Measurements from ENCODE around the gene PTPRN2. TPM values are rescaled to one million over a fixed set of nuclear protein-coding genes. Genes with fewer than 3 reads are reported as not detected.

PTPRN2 gene
- total and polyA plus RNA-seq, 2 experiments from 2014 or later, result 0.28 TPM; not detected in 1

DNA sequence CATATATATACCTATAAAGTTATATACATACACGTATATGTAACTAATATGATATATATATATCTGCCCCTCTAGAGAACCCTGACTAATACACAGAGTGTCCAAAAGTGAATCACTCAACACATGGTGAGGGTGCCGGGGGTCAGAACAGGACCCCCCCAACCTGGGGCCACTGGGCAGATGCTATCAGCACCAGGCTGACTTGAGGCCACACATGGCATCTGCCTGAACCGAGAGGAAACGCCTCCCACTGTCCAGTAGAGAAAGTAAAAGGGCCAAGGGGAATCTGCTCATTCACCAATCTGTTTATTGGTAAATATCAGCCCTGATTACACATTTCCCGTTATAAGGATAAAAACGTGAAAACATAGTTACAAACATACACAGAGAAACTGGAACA, 218.3 kb downstream of the PTPRN2 start:
- H3K9me3 ChIP-seq (ENCODE audit: low read depth), result no peaks in the 10 kb centered on the region
- no peak overlapping the region for H3K4me3 ChIP-seq
- H3K36me3 ChIP-seq, result no peaks in the 10 kb centered on the region
- no peaks in the 10 kb centered on the region for H3K27me3 ChIP-seq
- TF ChIP-seq, protein P1, sequence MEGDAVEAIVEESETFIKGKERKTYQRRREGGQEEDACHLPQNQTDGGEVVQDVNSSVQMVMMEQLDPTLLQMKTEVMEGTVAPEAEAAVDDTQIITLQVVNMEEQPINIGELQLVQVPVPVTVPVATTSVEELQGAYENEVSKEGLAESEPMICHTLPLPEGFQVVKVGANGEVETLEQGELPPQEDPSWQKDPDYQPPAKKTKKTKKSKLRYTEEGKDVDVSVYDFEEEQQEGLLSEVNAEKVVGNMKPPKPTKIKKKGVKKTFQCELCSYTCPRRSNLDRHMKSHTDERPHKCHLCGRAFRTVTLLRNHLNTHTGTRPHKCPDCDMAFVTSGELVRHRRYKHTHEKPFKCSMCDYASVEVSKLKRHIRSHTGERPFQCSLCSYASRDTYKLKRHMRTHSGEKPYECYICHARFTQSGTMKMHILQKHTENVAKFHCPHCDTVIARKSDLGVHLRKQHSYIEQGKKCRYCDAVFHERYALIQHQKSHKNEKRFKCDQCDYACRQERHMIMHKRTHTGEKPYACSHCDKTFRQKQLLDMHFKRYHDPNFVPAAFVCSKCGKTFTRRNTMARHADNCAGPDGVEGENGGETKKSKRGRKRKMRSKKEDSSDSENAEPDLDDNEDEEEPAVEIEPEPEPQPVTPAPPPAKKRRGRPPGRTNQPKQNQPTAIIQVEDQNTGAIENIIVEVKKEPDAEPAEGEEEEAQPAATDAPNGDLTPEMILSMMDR (IDR thresholded peaks at IDR 0.05; ENCODE audit: low read depth, low read length), result no peak
- no peak for DNase-seq (ENCODE audit: low read depth in 1 of 2, low spot score in 1 of 2)
- no peaks in the 10 kb centered on the region for H3K4me1 ChIP-seq (ENCODE audit: low read depth)
- no peak overlapping the region for H3K27ac ChIP-seq

DNA sequence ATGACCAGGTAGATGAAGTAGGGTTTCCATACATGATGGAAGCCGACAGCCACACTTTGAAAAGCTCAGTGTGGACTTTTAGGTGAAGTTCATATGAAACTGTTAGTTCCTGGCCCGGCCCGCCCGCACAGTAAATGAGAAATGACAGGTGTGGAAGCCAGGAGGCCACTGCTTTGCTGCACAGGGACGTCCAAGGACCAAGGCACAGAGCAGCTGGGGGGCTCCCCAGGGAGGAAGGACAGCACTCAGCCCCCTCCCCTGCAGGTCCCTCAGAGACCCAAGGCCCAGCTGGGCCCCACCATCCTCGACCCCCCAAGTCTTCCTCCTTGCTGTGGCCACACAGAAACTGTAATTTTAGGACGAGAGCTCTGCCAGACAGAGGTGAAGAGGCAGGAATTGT, 219.2 kb downstream of the PTPRN2 start:
- no peak overlapping the region for H3K4me3 ChIP-seq
- H3K36me3 ChIP-seq, result no peaks in the 10 kb centered on the region
- TF ChIP-seq, protein P1 (IDR thresholded peaks at IDR 0.05; ENCODE audit: low read depth, low read length), result no peak
- H3K27ac ChIP-seq, result no peak overlapping the region
- H3K4me1 ChIP-seq (ENCODE audit: low read depth), result no peaks in the 10 kb centered on the region
- no peak for DNase-seq (ENCODE audit: low read depth in 1 of 2, low spot score in 1 of 2)
- H3K27me3 ChIP-seq, result no peaks in the 10 kb centered on the region
- no peaks in the 10 kb centered on the region for H3K9me3 ChIP-seq (ENCODE audit: low read depth)

DNA sequence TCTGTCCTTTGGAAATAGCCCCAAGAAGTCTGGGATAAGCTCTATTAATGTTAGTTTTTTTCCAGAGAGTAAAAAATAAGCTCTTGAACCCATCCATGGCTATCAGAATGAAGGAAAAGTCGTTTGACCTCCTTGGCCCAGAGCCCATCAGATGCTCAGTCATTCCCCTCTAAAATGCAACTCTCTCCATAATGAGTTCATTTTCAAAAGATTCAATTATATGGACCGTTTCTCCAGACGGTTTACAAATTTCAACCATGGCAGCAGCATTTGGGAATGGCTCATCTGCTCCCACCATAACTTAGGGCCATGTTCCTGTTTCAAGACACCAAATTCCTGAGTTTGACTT, 220.0 kb downstream of the PTPRN2 start:
- Histone ChIP-seq H3K27me3 (no peaks in the 10 kb centered on the region), H3K9me3 (ENCODE audit: low read depth) (no peaks in the 10 kb centered on the region), H3K36me3 (no peaks in the 10 kb centered on the region)

DNA sequence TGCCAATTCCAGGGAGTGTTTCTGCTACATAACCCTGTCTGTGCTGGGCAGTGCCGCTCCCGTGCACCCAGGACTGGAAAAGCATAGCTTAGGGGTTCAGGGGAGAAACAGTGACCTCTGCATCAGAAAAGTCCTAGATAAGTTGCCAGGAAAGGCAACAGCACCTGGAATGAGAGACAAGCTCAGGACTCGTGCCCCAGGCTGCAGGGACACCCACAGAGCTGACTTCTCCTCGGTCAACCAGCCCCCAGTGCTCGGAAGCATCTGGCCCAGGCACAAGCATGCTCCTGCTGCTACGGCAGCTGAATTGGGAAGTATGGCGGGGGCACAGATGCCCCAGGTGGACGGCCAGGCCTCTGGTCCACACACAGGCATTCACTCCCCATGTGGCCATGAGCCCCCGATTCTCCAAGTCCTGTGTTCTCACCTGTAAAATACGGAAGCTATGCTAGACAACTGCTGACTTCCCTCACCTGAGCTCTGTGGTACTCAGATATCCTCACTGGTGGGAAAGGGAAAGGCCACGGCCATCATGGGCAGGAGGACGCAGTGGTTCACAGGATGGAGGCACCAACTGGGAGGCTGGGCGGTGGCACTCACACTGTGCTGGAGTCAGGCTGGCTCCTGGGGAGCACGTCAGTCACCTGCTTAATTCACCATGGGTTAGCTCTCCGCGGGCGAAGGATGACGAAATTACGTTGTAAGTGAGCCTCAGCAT, 220.5 kb downstream of the PTPRN2 start:
- Histone ChIP-seq H3K27me3 (no peaks in the 10 kb centered on the region), H3K36me3 (no peaks in the 10 kb centered on the region), H3K27ac (no peak overlapping the region), H3K9me3 (ENCODE audit: low read depth) (no peaks in the 10 kb centered on the region), H3K4me3 (no peak overlapping the region), H3K4me1 (ENCODE audit: low read depth) (no peaks in the 10 kb centered on the region)
- TF ChIP-seq, protein P1 (IDR thresholded peaks at IDR 0.05; ENCODE audit: low read depth, low read length), result no peak
- DNase-seq (ENCODE audit: low read depth in 1 of 2, low spot score in 1 of 2), result no peak

More for the DNA sequence above, 220.0 kb downstream of the PTPRN2 start:
- Histone ChIP-seq H3K4me3 (no peak overlapping the region), H3K4me1 (ENCODE audit: low read depth) (no peaks in the 10 kb centered on the region), H3K27ac (no peak overlapping the region)
- TF ChIP-seq, protein P1 (IDR thresholded peaks at IDR 0.05; ENCODE audit: low read depth, low read length), result no peak
- DNase-seq (ENCODE audit: low read depth in 1 of 2, low spot score in 1 of 2), result no peak

DNA sequence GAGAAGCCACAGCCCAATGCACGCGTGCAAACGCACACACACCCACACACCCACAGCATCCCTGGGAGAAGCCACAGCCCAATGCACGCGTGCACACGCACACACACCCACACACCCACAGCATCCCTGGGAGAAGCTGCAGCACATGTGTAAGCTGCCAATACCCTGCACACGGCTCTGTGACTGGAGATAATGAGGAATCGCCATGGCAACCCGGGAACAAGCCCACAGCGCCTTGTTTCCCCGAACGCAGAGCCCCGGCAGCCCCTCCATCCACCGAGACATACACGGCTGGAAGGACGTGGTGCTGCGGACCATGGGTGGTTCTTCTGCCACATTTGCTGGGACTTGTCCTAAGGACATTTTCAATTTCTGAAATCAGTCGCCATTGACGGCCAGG, 221.3 kb downstream of the PTPRN2 start:
- Histone ChIP-seq H3K27ac (no peak overlapping the region), H3K9me3 (ENCODE audit: low read depth) (no peaks in the 10 kb centered on the region), H3K36me3 (no peaks in the 10 kb centered on the region), H3K4me3 (no peak overlapping the region), H3K4me1 (ENCODE audit: low read depth) (no peaks in the 10 kb centered on the region), H3K27me3 (no peaks in the 10 kb centered on the region)
- TF ChIP-seq, protein P1 (IDR thresholded peaks at IDR 0.05; ENCODE audit: low read depth, low read length), result no peak
- no peak for DNase-seq (ENCODE audit: low read depth in 1 of 2, low spot score in 1 of 2)

All from cardiac muscle cell (in vitro differentiated cells and primary cell).